Measurements from ENCODE around the gene WDR81. TPM values are rescaled to one million over a fixed set of nuclear protein-coding genes. Genes with fewer than 3 reads are reported as not detected.
"Not testable (repeated sequence)": the region's sequence is repeated elsewhere in the genome, so short reads cannot be mapped to it uniquely, and the experiment has no call there.

The WDR81 gene
- polyA plus RNA-seq, 3 donors: 21.4 to 22.7 (median 22.1) TPM

- no peak for DNase-seq
Measured at GRCh38 chr17:1711804-1712203, 12.7 kb upstream of the WDR81 start.

- no peak for DNase-seq
Measured at GRCh38 chr17:1712271-1712670, 12.2 kb upstream of the WDR81 start.

GRCh38 chr17:1713160-1713877 lies 11.2 kb upstream of the WDR81 start:
- no peak for DNase-seq

- peak; percentile 65 for DNase-seq
Measured at GRCh38 chr17:1713878-1714426, 10.6 kb upstream of the WDR81 start.

- peak; percentile 93 for DNase-seq
Measured at GRCh38 chr17:1714427-1714979, 10.0 kb upstream of the WDR81 start.

- DNase-seq: no peak
Measured at GRCh38 chr17:1714980-1715802, 9.3 kb upstream of the WDR81 start.

GRCh38 chr17:1715803-1716075 lies 8.8 kb upstream of the WDR81 start:
- DNase-seq: no peak

GRCh38 chr17:1716076-1716911 lies 8.2 kb upstream of the WDR81 start:
- peak; percentile 100 for DNase-seq

- DNase-seq: peak; percentile 97
Measured at GRCh38 chr17:1716912-1717695, 7.4 kb upstream of the WDR81 start.

GRCh38 chr17:1718362-1719165 lies 5.9 kb upstream of the WDR81 start:
- DNase-seq: no peak

- DNase-seq: no peak
Measured at GRCh38 chr17:1720856-1721386, 3.6 kb upstream of the WDR81 start.

GRCh38 chr17:1722022-1722421 lies 2.5 kb upstream of the WDR81 start:
- DNase-seq: not testable (repeated sequence)

GRCh38 chr17:1724869-1725641 lies 551 bp downstream of the WDR81 start:
- no peak for DNase-seq

- no peak for DNase-seq
Measured at GRCh38 chr17:1725642-1726511, 1.4 kb downstream of the WDR81 start.

- DNase-seq: no peak
Measured at GRCh38 chr17:1726626-1727257, 2.2 kb downstream of the WDR81 start.

- DNase-seq: no peak
Measured at GRCh38 chr17:1727258-1727789, 2.8 kb downstream of the WDR81 start.

GRCh38 chr17:1727876-1728630 lies 3.5 kb downstream of the WDR81 start:
- no peak for DNase-seq

All from renal pelvis (tissue), 4 donors.